Measurements from ENCODE around the gene IGHMBP2. TPM values are rescaled to one million over a fixed set of nuclear protein-coding genes. Genes with fewer than 3 reads are reported as not detected.

IGHMBP2 gene
- total and polyA plus RNA-seq, 2 donors from 2014 or later = 8.8 to 19.6 TPM

DNA sequence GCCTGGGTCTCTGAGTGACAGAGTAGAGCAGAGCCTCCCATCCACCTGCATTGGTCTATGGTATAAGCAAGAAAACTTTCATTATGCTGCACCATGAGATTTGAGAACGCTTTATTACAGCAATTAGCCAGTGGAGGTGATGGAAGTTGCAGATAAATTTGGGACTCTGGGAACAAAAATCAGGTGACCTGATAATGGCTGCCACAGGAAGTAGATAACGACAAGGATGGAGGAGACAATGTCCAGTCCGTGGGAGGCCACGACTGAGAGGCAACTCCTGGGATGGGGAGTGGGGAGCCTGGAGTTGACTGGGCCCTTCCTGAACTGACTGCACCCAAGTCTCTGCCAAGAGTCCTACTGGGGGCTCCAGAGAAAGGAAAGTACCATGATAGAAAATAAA lies 72.4 kb downstream of the IGHMBP2 start:
- intact Hi-C loops (cut with DNase I) = no loop called here
- no peak for FAIRE-seq

DNA sequence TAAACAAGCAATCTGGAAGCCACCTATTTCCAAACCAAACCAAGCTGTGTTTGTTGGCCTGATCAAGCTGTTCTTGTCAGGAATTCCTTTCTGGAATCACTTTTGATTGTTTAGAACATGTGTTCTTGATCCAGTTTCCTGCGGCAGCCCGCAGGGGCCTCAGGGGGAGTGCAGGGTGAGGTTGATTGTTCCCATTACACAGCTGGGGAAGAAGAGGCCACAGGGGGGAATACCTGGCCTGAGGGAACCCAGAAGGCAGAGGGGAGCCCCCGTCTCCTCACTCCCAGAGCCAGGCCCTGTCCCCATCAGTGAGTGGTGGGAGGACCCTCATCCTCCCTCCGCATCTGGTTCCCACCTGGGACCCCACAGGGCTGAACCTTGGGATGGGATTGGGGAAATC lies 72.9 kb downstream of the IGHMBP2 start:
- TF ChIP-seq, protein P1, sequence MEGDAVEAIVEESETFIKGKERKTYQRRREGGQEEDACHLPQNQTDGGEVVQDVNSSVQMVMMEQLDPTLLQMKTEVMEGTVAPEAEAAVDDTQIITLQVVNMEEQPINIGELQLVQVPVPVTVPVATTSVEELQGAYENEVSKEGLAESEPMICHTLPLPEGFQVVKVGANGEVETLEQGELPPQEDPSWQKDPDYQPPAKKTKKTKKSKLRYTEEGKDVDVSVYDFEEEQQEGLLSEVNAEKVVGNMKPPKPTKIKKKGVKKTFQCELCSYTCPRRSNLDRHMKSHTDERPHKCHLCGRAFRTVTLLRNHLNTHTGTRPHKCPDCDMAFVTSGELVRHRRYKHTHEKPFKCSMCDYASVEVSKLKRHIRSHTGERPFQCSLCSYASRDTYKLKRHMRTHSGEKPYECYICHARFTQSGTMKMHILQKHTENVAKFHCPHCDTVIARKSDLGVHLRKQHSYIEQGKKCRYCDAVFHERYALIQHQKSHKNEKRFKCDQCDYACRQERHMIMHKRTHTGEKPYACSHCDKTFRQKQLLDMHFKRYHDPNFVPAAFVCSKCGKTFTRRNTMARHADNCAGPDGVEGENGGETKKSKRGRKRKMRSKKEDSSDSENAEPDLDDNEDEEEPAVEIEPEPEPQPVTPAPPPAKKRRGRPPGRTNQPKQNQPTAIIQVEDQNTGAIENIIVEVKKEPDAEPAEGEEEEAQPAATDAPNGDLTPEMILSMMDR (IDR thresholded peaks at IDR 0.05; ENCODE audit: borderline replicate concordance, extremely low read depth, insufficient read depth) = no peak
- H3K27ac ChIP-seq (ENCODE audit: low read depth in 2 of 2, low read length in 2 of 2) = no peak overlapping the region
- no peaks in the 10 kb centered on the region for H3K27me3 ChIP-seq (ENCODE audit: control insufficient read depth, insufficient read depth, low read length)
- FAIRE-seq (no peak), DNase-seq (peak in 1 of 5 donors; percentile 24)
- H3K4me3 ChIP-seq (ENCODE audit: low read length in 3 of 3) = no peak overlapping the region
- H3K36me3 ChIP-seq (ENCODE audit: control insufficient read depth in 2 of 3, insufficient read depth in 3 of 3, low read length in 3 of 3) = no peaks in the 10 kb centered on the region
- no peak overlapping the region for H3K9ac ChIP-seq (ENCODE audit: low read length in 3 of 3)
- intact Hi-C loops (cut with DNase I) = no loop called here
- no peaks in the 10 kb centered on the region for H3K9me3 ChIP-seq (ENCODE audit: control insufficient read depth in 2 of 3, insufficient read depth in 1 of 3, low read length in 3 of 3)
- H3K4me1 ChIP-seq (ENCODE audit: control insufficient read depth in 2 of 3, insufficient read depth in 2 of 3, low read depth in 1 of 3, low read length in 3 of 3) = no peaks in the 10 kb centered on the region

More for the DNA sequence above, 72.4 kb downstream of the IGHMBP2 start:
- TF ChIP-seq, protein P1 (IDR thresholded peaks at IDR 0.05; ENCODE audit: borderline replicate concordance, extremely low read depth, insufficient read depth) = no peak
- Histone ChIP-seq H3K36me3 (ENCODE audit: control insufficient read depth in 2 of 3, insufficient read depth in 3 of 3, low read length in 3 of 3) (no peaks in the 10 kb centered on the region), H3K9me3 (ENCODE audit: control insufficient read depth in 2 of 3, insufficient read depth in 1 of 3, low read length in 3 of 3) (no peaks in the 10 kb centered on the region), H3K27ac (ENCODE audit: low read depth in 2 of 2, low read length in 2 of 2) (no peak overlapping the region), H3K27me3 (ENCODE audit: control insufficient read depth, insufficient read depth, low read length) (no peaks in the 10 kb centered on the region), H3K9ac (ENCODE audit: low read length in 3 of 3) (no peak overlapping the region), H3K4me1 (ENCODE audit: control insufficient read depth in 2 of 3, insufficient read depth in 2 of 3, low read depth in 1 of 3, low read length in 3 of 3) (no peaks in the 10 kb centered on the region), H3K4me3 (ENCODE audit: low read length in 3 of 3) (no peak overlapping the region)
- peak in 1 of 5 donors; percentile 18 for DNase-seq

DNA sequence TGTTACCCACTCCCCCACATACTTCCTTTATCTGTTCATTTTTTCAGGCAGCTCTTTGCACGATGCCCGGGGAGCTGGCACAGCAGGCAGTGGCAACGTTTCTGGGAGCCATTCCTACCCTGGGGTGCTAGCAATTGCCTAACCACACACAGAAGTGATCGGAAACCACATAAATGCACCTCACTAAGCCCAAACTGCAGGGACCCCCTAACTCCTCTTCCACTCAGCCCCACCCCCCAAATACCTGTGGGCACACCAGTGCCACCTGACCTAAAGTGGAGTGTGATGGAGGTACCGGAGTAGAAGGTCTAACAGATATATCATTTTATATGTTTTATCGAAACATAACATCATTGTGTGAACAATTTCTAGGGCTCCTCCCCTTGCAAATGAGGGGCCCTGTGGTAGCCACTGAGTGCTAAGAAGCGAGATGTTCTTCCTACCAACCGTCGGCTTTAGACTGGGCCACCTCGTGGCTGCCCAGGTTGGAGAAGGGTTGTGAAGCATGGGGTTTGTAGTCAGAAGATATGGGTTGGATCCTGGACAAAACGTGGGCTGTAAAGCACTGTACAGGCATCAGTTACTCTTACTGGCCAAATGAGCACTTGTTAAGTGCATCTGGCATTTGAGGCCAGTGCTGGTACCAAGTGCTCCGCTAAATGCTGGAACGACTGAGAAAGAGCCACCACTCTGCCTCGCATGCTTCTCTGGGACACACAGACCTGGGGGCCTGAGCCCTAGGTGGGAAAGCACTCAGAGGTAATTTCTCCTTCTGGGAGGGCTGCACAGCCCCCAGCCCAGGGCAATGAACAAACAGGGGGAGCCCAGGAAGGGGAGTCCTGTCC lies 74.3 kb downstream of the IGHMBP2 start:
- Histone ChIP-seq H3K27ac (ENCODE audit: low read depth in 2 of 2, low read length in 2 of 2) (no peak overlapping the region), H3K9me3 (ENCODE audit: control insufficient read depth in 2 of 3, insufficient read depth in 1 of 3, low read length in 3 of 3) (peaks cover 0 to 7% (median 0%) of the 10 kb centered on the region in 3 donors), H3K4me3 (ENCODE audit: low read length in 3 of 3) (no peak overlapping the region), H3K4me1 (ENCODE audit: control insufficient read depth in 2 of 3, insufficient read depth in 2 of 3, low read depth in 1 of 3, low read length in 3 of 3) (no peaks in the 10 kb centered on the region), H3K27me3 (ENCODE audit: control insufficient read depth, insufficient read depth, low read length) (no peaks in the 10 kb centered on the region), H3K36me3 (ENCODE audit: control insufficient read depth in 2 of 3, insufficient read depth in 3 of 3, low read length in 3 of 3) (no peaks in the 10 kb centered on the region), H3K9ac (ENCODE audit: low read length in 3 of 3) (no peak overlapping the region)
- DNase-seq = peak in 1 of 5 donors; percentile 7
- TF ChIP-seq, protein P1 (IDR thresholded peaks at IDR 0.05; ENCODE audit: borderline replicate concordance, extremely low read depth, insufficient read depth) = no peak
- FAIRE-seq = no peak
- intact Hi-C loops (cut with DNase I) = no loop called here
